Lower leg skin (tissue), 4 donors: ENCODE results near the gene OPN3. TPM values are rescaled to one million over a fixed set of nuclear protein-coding genes. Genes with fewer than 3 reads are reported as not detected.

Experiments
- DNase-seq, 2 donors: peaks; one replicate each; pipeline ENCODE4 v3.0.0-alpha.2; 2019; ENCODE audit warnings: low spot score in 2 of 2
- H3K4me3 ChIP-seq: fragments of 200-600 bp; sonication (generic); 2 replicates; pipeline ENCODE4 v1.5.1; 2017; ENCODE audit warnings: mild to moderate bottlenecking, low read depth; ENCODE audit not compliant: poor library complexity, severe bottlenecking
- POLR2A ChIP-seq, 2 donors: fragments of 450-650 bp; IDR thresholded peaks; one replicate each; pipeline ENCODE4 v1.6.1; 2016 to 2017; ENCODE audit warnings: antibody characterized with exemption in 2 of 2, mild to moderate bottlenecking in 1 of 2, moderate library complexity in 1 of 2
- WGBS, 2 donors: methylation state at CpG; one replicate each; pipeline ENCODE4 v1.1.5; 2018; 5-methylcytosine and 5-hydroxymethylcytosine counted together
- intact Hi-C: fragments of 100-400 bp; cut with DNase I; formaldehyde crosslinking; loops from one replicate; pipeline ENCODE4 v1.15.0; 2023; ENCODE audit warnings: low total_unique reads
- total RNA-seq, 4 donors: library from RNA; depleted of rRNA; stranded (reverse); fragments of >200 nt; gene quantifications; one replicate each; pipeline ENCODE4 v1.1.0, GENCODE V29; 2016
- TF ChIP-seq, protein P1 (sequence below), 3 donors: fragments of 450-650 bp; IDR thresholded peaks; one replicate each; pipeline ENCODE4 v1.5.1; 2016; ENCODE audit warnings: antibody characterized with exemption in 3 of 3, mild to moderate bottlenecking in 3 of 3, moderate library complexity in 2 of 3

Gene OPN3
- total RNA-seq, 4 donors from 2014 or later, result 22.2 to 34.6 (median 32.1) TPM

DNA sequence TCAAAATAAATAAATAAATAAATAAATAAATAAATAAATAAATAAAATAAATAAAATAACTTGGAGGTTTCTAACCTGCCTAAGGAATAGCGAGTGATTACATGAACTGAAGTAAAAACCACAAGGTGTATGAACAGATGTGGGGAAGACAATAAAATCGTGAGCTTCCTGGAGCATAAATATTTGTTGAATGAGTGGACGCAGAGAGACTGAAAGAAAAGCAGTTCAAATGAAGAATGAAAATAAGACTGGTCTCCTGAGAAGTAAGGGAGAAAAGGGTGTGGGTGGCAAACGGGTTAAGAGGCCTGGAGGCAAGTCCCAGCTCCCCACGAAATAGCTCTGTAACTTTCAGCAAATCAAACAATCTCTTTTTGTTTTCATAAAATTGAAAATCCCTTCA lies 33.6 kb downstream of the OPN3 start:
- DNase-seq, result no peak
- TF ChIP-seq, protein P1, sequence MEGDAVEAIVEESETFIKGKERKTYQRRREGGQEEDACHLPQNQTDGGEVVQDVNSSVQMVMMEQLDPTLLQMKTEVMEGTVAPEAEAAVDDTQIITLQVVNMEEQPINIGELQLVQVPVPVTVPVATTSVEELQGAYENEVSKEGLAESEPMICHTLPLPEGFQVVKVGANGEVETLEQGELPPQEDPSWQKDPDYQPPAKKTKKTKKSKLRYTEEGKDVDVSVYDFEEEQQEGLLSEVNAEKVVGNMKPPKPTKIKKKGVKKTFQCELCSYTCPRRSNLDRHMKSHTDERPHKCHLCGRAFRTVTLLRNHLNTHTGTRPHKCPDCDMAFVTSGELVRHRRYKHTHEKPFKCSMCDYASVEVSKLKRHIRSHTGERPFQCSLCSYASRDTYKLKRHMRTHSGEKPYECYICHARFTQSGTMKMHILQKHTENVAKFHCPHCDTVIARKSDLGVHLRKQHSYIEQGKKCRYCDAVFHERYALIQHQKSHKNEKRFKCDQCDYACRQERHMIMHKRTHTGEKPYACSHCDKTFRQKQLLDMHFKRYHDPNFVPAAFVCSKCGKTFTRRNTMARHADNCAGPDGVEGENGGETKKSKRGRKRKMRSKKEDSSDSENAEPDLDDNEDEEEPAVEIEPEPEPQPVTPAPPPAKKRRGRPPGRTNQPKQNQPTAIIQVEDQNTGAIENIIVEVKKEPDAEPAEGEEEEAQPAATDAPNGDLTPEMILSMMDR (IDR thresholded peaks at IDR 0.05), result no peak
- no peak for TF ChIP-seq POLR2A (IDR thresholded peaks at IDR 0.05)
- WGBS, 2 donors, result 64 to 66% methylated on average over 5 of the region's 5 CpGs
- no peak overlapping the region for H3K4me3 ChIP-seq
- intact Hi-C loops, result no loop called here

DNA sequence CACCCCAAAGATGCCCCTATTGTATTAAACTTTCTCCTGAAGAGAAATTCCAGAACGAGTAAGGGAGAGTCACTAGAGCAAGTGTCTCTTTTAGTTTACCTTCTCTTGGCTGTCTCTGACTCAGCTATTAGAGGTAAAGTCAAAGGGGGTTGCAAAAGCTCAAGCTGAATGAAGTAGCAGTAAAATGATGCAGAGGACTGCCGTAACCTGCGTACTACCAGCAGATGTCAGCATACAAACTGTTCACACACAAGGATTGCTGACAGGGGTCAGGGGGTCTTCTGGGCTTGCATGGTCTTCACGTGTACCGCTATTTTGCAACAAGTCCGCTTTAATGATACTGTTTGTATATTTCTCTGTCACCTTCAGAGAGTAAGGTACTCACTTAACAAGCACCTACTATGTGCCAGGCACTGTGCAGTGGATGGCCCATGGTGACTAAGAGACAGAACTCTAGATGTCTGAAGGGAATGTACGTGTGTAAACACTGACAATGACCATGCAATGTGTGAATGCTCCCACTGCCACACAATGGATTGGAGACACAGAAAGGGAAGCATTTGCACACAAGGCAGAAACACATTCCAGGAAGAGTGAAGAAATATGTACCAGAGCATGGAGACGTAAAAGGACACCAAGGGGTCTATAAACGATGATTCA lies 34.9 kb downstream of the OPN3 start:
- no peak overlapping the region for H3K4me3 ChIP-seq
- no peak for DNase-seq
- intact Hi-C loops, result no loop called here
- 77 to 83% methylated on average over 9 of the region's 9 CpGs for WGBS, 2 donors
- no peak for TF ChIP-seq POLR2A (IDR thresholded peaks at IDR 0.05)
- TF ChIP-seq, protein P1 (IDR thresholded peaks at IDR 0.05), result no peak

DNA sequence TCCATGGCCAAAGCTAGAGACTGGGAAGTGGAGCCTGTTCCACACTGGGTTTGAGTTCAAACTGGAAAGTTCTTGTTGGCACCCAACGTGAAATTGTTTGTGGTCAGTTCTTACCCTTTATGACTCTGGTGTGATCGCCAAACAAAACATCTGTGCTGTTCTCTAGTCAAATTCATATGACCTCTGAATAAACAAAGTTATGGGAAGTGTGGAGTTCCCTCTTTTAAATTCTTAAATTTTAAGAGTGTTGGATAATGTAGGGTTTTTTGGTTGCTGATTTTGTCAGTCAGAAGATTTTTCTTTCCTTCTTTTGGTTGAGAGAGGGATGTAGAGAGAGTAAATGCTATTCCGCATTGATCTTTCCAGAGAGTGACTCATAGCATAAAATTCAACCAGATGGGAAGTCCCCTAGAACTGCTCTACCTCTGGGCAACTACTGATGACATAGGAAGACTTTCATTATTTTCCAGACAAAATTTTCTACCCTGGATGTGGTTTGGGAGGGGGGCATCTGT lies 36.4 kb downstream of the OPN3 start:
- intact Hi-C loops, result no loop called here
- 56 to 64% methylated on average over 3 of the region's 3 CpGs for WGBS, 2 donors
- no peak for TF ChIP-seq POLR2A (IDR thresholded peaks at IDR 0.05)
- TF ChIP-seq, protein P1 (IDR thresholded peaks at IDR 0.05), result no peak
- no peak for DNase-seq
- H3K4me3 ChIP-seq, result no peak overlapping the region

DNA sequence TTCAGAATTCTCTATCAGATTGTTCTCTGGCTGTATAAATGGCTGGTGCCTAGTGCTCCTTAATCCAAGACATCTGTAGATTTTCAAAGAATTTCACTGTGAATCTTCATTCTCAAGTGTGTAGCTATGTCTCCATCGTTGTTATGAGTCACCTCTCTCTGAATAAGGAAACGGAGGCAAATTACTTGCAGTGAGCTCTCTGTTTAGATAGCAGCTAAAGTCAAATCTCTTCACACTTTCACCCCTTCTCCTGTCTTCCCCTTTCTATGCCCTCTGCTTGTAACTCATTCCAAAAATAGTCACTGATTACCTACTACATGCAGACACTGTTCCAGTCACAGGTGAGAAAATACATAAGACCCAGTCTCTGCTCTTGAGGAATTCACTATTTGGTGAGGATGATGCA lies 39.7 kb downstream of the OPN3 start:
- 64 to 66% methylated on average over 2 of the region's 2 CpGs for whole genome bisulfite sequencing, 2 donors
- no peak overlapping the region for H3K4me3 ChIP-seq
- DNase-seq, result no peak
- intact Hi-C loops, result no loop called here
- TF ChIP-seq, protein P1 (IDR thresholded peaks at IDR 0.05), result no peak
- TF ChIP-seq POLR2A (IDR thresholded peaks at IDR 0.05), result no peak

DNA sequence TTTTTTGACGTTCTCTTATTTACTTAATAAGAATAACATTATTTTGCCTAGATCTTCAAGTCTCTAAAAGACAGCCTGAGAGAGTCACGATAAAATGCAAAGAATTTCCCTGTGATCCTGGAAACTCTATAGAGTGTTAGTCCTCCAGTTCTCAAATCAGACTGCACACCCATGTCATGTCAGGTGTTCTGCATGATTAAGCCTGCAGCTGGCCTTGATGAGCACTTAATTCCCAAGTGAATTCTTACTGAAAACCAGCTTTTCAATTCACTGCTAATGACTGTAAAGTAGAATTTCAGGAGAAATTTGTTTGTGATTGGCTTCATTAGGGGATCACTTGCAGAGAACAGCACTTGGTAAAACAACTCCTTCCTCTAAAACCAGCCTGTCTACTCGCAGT lies 41.9 kb downstream of the OPN3 start:
- WGBS, 2 donors, result 86 to 91% methylated on average over 3 of the region's 3 CpGs
- no peak overlapping the region for H3K4me3 ChIP-seq
- TF ChIP-seq POLR2A (IDR thresholded peaks at IDR 0.05), result no peak
- TF ChIP-seq, protein P1 (IDR thresholded peaks at IDR 0.05), result no peak
- intact Hi-C loops, result no loop called here
- DNase-seq, result no peak

GRCh38 chr1:241596633-241597032 lies 43.5 kb downstream of the OPN3 start:
- intact Hi-C loops, result no loop called here
- H3K4me3 ChIP-seq, result no peak overlapping the region
- no peak for DNase-seq
- TF ChIP-seq, protein P1 (IDR thresholded peaks at IDR 0.05), result no peak
- WGBS, 2 donors, result 91 to 93% methylated on average over 6 of the region's 6 CpGs
